Choroid plexus epithelial cell (primary cell): ENCODE results near the gene MVD.

Experiments used
- DNase-seq: peaks from one replicate; pipeline ENCODE4 v3.0.0-alpha.2; 2010; ENCODE audit warnings: low read depth
- H3K4me3 ChIP-seq: 2 replicates; pipeline ENCODE4 v1.5.1; 2011; ENCODE audit warnings: low read depth, mild to moderate bottlenecking, control low read depth, low read length, moderate library complexity
- TF ChIP-seq, protein P1 (sequence below): conservative IDR thresholded peaks from 2 replicates; pipeline ENCODE4 v1.5.1; 2011; ENCODE audit warnings: low read depth, mild to moderate bottlenecking, control low read depth, inconsistent platforms, low read length, moderate library complexity

The MVD gene

DNA sequence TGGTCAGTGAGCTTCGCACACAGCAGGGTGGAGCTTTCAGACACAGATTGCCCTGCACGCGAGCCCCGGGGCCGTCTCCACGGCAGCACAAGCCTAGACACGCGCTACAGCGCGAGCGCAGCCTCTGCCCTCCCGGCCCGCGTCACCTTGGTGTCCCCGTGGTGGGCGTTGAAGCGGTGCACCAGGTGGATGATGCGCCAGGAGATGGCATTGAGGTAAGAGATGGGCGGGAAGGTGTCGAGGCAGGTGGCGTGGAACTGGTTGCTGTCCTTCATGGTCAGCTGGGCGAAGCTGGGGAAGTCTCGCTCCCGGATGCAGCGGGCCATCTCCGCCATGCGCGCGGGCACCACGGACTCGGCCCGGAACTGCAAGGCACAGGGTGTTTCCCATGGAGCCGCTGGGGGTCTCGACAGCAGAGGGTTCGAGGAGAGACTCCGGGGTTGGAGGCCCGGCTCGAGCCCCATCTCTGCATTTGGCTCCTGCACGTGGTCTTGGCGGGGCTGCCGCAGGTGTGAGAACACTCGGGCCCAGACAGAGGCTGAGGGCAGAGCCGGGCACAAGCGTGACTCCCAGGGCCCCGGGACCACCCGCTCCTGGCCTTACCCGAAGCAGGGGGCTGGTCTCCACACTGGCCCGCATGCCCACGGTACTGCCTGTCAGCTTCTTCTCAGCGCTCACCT is 7.7 kb downstream of the MVD start:
- no peak overlapping the region for H3K4me3 ChIP-seq
- DNase-seq = no peak
- TF ChIP-seq, protein P1, sequence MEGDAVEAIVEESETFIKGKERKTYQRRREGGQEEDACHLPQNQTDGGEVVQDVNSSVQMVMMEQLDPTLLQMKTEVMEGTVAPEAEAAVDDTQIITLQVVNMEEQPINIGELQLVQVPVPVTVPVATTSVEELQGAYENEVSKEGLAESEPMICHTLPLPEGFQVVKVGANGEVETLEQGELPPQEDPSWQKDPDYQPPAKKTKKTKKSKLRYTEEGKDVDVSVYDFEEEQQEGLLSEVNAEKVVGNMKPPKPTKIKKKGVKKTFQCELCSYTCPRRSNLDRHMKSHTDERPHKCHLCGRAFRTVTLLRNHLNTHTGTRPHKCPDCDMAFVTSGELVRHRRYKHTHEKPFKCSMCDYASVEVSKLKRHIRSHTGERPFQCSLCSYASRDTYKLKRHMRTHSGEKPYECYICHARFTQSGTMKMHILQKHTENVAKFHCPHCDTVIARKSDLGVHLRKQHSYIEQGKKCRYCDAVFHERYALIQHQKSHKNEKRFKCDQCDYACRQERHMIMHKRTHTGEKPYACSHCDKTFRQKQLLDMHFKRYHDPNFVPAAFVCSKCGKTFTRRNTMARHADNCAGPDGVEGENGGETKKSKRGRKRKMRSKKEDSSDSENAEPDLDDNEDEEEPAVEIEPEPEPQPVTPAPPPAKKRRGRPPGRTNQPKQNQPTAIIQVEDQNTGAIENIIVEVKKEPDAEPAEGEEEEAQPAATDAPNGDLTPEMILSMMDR = no peak

DNA sequence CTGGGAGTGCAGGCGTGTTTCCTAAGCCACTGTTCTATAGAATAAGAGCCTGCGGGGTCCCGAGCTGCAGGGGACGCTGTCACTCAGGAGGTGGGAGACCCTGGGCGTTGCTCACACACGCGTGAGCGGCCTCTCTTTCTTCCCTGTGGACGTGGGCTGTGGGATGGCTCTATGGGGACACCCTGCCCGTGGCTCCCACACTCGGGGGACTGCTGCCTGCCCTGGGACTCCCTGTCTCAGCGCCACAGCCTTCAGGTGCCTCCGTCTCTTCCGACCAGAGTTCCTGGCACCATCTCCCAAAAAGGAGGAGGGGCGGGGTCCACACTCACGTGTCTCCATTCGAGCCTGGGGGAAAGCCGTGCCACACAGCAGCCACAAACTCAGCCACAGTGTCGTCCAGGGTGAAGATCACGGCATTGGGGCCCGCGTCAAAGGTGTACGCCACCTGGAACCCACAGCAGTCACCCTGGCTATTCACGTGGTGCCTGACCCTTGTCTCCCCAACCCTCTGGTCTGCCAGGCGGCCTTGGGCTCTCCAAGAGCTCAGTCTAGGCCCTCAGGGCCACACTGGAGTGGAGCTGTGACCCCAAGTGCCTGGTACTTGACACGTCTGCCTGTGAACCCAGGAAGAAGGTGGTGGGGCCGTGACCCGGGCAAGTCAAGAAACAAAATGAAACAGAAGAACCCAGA is 8.4 kb downstream of the MVD start:
- TF ChIP-seq, protein P1 = no peak
- no peak for DNase-seq
- no peak overlapping the region for H3K4me3 ChIP-seq

DNA sequence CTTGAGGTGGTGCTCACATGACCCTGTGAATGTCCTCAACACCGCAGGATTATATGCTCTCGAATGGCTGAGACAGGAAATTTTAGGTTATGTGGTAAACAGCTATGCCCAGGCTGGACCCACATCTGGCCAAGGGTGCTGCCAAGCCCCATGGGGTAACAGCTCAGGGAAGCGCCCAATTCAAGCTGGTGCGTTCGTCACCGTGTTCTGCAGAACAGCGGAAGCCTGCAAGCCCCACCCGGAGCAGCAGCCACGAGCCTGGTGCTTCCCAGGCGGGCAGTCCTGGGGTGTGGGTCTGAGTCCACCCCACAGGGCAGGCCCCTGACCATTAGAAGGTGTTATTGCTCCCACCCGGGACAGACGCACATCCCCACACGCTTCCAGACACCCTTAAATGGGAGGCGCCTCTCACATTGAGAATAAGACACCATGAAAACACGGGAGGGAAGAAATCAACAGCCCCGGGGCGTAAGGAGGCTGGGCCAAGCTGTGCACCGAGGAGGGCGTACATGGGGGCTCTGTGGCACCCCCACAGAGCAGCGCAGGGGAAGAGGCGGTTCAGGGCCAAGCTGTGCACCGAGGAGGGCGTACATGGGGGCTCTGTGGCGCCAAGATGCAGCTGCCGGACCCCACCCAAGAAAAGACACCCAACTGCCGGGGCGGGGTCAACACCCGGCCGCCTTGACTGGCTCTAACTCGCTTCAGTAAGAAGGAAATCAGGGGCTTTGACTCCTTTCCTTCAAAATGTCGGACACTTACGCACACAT is 9.1 kb downstream of the MVD start:
- TF ChIP-seq, protein P1 = no peak
- no peak for DNase-seq
- H3K4me3 ChIP-seq = no peak overlapping the region

DNA sequence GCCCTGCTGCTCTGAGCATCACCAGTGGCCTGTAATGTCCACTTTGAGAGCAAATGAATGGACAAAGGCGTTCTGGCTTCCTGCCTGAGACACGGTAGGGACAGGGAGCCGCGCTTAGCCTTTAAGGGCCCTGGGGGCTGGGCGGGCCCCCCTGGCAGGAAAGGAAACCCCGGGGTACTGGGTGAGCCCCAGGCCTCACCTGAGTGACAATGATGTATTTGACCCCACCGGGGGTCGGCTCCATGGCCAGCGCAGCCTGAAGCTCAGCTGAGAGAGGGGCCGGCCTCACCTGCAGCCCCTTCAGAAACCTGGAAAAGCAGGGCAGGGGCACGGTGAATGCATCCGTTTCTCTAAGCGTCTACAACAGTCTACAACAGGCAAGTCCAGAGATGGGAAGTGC is 9.8 kb downstream of the MVD start:
- TF ChIP-seq, protein P1 = no peak
- no peak overlapping the region for H3K4me3 ChIP-seq
- DNase-seq = no peak

DNA sequence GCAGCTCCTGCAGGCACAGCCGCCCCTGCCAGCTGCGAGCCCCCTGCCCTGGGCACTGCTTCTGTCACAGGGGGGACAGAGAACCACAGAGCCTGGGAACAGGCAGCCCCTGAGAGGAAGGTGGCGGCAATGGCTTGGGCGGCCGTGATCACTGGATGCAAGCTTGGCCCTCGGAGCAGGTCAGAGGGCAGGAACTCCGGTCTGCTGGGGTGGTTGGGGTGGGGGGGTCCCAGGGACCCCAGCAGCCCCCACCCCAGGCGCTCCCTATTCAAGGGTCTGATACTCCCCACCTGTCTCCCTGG is 10.2 kb downstream of the MVD start:
- TF ChIP-seq, protein P1 = no peak
- no peak for DNase-seq
- H3K4me3 ChIP-seq = no peak overlapping the region

DNA sequence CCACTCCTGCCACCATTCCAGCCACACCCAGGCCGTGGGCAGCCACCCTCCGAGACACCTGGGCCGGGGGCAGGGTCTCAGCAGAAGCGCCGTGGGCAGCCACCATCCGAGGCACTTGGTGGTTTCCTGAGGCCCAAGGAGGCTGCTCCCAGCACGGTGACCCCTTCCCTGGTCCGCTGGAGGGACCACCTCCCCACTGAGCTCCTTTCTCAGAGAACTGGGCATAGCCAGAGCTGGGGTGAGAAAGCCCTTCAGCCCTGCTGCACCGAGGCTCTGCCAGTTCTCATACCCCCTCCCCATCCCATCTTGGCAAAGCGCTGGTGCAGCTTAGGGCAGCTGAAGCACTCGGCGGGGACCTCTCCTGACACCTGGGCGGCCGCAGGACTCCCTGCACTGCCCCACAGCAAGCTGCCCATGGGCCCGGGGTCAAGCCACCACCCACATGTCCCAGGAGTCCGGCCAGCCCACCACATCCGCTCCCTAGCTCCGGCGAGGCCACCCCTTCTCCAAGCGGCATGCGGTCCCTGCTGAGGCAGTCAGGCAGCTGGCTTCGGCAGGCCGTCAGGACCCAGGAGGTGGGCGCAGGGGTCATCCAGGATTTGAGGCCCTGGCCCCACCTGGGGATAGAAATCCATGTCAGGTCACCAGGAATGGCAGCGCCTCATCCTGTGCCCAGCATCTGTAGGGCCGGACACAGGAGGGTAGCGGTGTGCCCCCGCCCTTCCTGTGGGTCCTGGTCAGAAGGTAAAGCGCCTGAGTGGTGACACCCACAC is 10.7 kb downstream of the MVD start:
- TF ChIP-seq, protein P1 = no peak
- no peak overlapping the region for H3K4me3 ChIP-seq
- no peak for DNase-seq
